Uterus (tissue), 4 donors: ENCODE measurements around the gene ARID3B. TPM values are rescaled to one million over a fixed set of nuclear protein-coding genes. Genes with fewer than 3 reads are reported as not detected.

Experiments used
- DNase-seq, 2 donors: peaks; one replicate each; pipeline ENCODE4 v3.0.0-alpha.2; 2019 to 2020
- H3K27ac ChIP-seq, 2 donors: fragments of 200-600 bp; sonication (generic); 1 replicate in 1 of 2; 2 replicates in 1 of 2; pipeline ENCODE4 v1.5.1; 2016 to 2018
- H3K27me3 ChIP-seq, 2 donors: fragments of 200-600 bp; sonication (generic); one replicate each; pipeline ENCODE4 v1.5.1; 2018 to 2019; ENCODE audit warnings: control low read depth in 1 of 2
- H3K36me3 ChIP-seq, 2 donors: fragments of 200-600 bp; sonication (generic); one replicate each; pipeline ENCODE4 v1.5.1; 2019; ENCODE audit warnings: control low read depth in 1 of 2
- H3K4me1 ChIP-seq, 2 donors: fragments of 200-600 bp; sonication (generic); one replicate each; pipeline ENCODE4 v1.5.1; 2018 to 2019; ENCODE audit warnings: control low read depth in 1 of 2
- H3K4me3 ChIP-seq, 2 donors: fragments of 200-600 bp; sonication (generic); 1 replicate in 1 of 2; 2 replicates in 1 of 2; pipeline ENCODE4 v1.5.1; 2018 to 2019; ENCODE audit warnings: mild to moderate bottlenecking in 1 of 2
- H3K9me3 ChIP-seq, 2 donors: fragments of 200-600 bp; sonication (generic); one replicate each; pipeline ENCODE4 v1.5.1; 2019; ENCODE audit warnings: control low read depth in 1 of 2
- CTCF ChIP-seq, 4 experiments: fragments of 200-600 bp in 2 of 4; fragments of 450-650 bp in 2 of 4; sonication (generic) in 2 of 4; IDR thresholded peaks; one replicate each; pipeline ENCODE4 v1.5.1; 2016 to 2019; ENCODE audit warnings: antibody characterized with exemption in 4 of 4, mild to moderate bottlenecking in 2 of 4, moderate library complexity in 1 of 4
- POLR2A ChIP-seq, 2 donors: fragments of 450-650 bp; IDR thresholded peaks; one replicate each; pipeline ENCODE4 v1.6.1; 2016; ENCODE audit warnings: antibody characterized with exemption in 2 of 2, mild to moderate bottlenecking in 1 of 2, moderate library complexity in 1 of 2
- intact Hi-C: fragments of 100-400 bp; cut with DNase I; formaldehyde crosslinking; loops from one replicate; pipeline ENCODE4 v1.15.1; 2023; ENCODE audit warnings: low total_unique reads
- total RNA-seq, 4 donors: library from RNA; depleted of rRNA in 3 of 4; stranded (reverse); fragments of >200 nt in 3 of 4; gene quantifications; one replicate each; pipeline versions ENCODE4 v1.1.0 to v1.2.4, GENCODE V29; 2014 to 2023
- donor health status: DM: yes; HTN: yes; CAD: no.

ARID3B gene
- total RNA-seq, 4 donors from 2014 or later: 1.5 to 8.8 (median 3.7) TPM

- H3K4me3 ChIP-seq: no peak overlapping the region
- DNase-seq: no peak
- H3K27me3 ChIP-seq: no peaks in the 10 kb centered on the region
- H3K27ac ChIP-seq: no peak overlapping the region
- TF ChIP-seq POLR2A (IDR thresholded peaks at IDR 0.05) (no peak), CTCF (IDR thresholded peaks at IDR 0.05) (no peak)
- no peaks in the 10 kb centered on the region for H3K36me3 ChIP-seq
- intact Hi-C loops: no loop called here
- no peaks in the 10 kb centered on the region for H3K4me1 ChIP-seq
- no peaks in the 10 kb centered on the region for H3K9me3 ChIP-seq
These were observed 17.0 kb upstream of the ARID3B start for GRCh38 chr15:74523982-74524381.

GRCh38 chr15:74525309-74525708 lies 15.7 kb upstream of the ARID3B start:
- Histone ChIP-seq H3K27me3 (no peaks in the 10 kb centered on the region), H3K36me3 (no peaks in the 10 kb centered on the region), H3K9me3 (no peaks in the 10 kb centered on the region), H3K4me3 (no peak overlapping the region), H3K27ac (no peak overlapping the region), H3K4me1 (no peaks in the 10 kb centered on the region)
- TF ChIP-seq POLR2A (IDR thresholded peaks at IDR 0.05) (no peak), CTCF (IDR thresholded peaks at IDR 0.05) (no peak)
- DNase-seq: no peak
- intact Hi-C loops: no loop called here

GRCh38 chr15:74525945-74526344 lies 15.1 kb upstream of the ARID3B start:
- H3K9me3 ChIP-seq: no peaks in the 10 kb centered on the region
- no peaks in the 10 kb centered on the region for H3K36me3 ChIP-seq
- no peak for DNase-seq
- no peaks in the 10 kb centered on the region for H3K4me1 ChIP-seq
- no peaks in the 10 kb centered on the region for H3K27me3 ChIP-seq
- intact Hi-C loops: no loop called here
- H3K27ac ChIP-seq: no peak overlapping the region
- TF ChIP-seq CTCF (IDR thresholded peaks at IDR 0.05) (no peak), POLR2A (IDR thresholded peaks at IDR 0.05) (no peak)
- no peak overlapping the region for H3K4me3 ChIP-seq

- Histone ChIP-seq H3K27me3 (no peaks in the 10 kb centered on the region), H3K4me1 (no peaks in the 10 kb centered on the region), H3K9me3 (no peaks in the 10 kb centered on the region), H3K36me3 (no peaks in the 10 kb centered on the region), H3K4me3 (no peak overlapping the region), H3K27ac (no peak overlapping the region)
- TF ChIP-seq POLR2A (IDR thresholded peaks at IDR 0.05) (no peak), CTCF (IDR thresholded peaks at IDR 0.05) (no peak)
- intact Hi-C loops: no loop called here
- no peak for DNase-seq
These were observed 12.1 kb upstream of the ARID3B start for GRCh38 chr15:74528876-74529275.

- Histone ChIP-seq H3K9me3 (no peaks in the 10 kb centered on the region), H3K27ac (no peak overlapping the region), H3K36me3 (no peaks in the 10 kb centered on the region), H3K4me3 (no peak overlapping the region), H3K27me3 (no peaks in the 10 kb centered on the region), H3K4me1 (no peaks in the 10 kb centered on the region)
- intact Hi-C loops: no loop called here
- TF ChIP-seq POLR2A (IDR thresholded peaks at IDR 0.05) (no peak), CTCF (IDR thresholded peaks at IDR 0.05) (no peak)
- DNase-seq: no peak
These were observed 11.1 kb upstream of the ARID3B start for GRCh38 chr15:74529921-74530320.
